GM21825 (cell line): Measurements from ENCODE around the gene RNF208.
"Not testable (repeated sequence)": the region's sequence is repeated elsewhere in the genome, so short reads cannot be mapped to it uniquely, and the experiment has no call there.

Experiments
- ATAC-seq: cut with Tn5 transposase; IDR thresholded peaks from one replicate; pipeline ENCODE4 v1.9.1; 2021; ENCODE audit warnings: mild to moderate bottlenecking, moderate library complexity; ENCODE audit not compliant: unreplicated experiment

RNF208 gene

GRCh38 chr9:137240318-137240840 is 18.3 kb upstream of the RNF208 start:
- ATAC-seq: peak; percentile 19

- ATAC-seq: not testable (repeated sequence)
Measured at GRCh38 chr9:137239541-137240200, 17.6 kb upstream of the RNF208 start.

- ATAC-seq: no peak
Measured at GRCh38 chr9:137237759-137238726, 16.0 kb upstream of the RNF208 start.

- no peak for ATAC-seq
Measured at GRCh38 chr9:137236936-137237421, 14.9 kb upstream of the RNF208 start.

- ATAC-seq: no peak
Measured at GRCh38 chr9:137236238-137236935, 14.3 kb upstream of the RNF208 start.

- no peak for ATAC-seq
Measured at GRCh38 chr9:137235424-137236237, 13.6 kb upstream of the RNF208 start.

- no peak for ATAC-seq
Measured at GRCh38 chr9:137234758-137235423, 12.9 kb upstream of the RNF208 start.

GRCh38 chr9:137234055-137234697 is 12.1 kb upstream of the RNF208 start:
- no peak for ATAC-seq

- no peak for ATAC-seq
Measured at GRCh38 chr9:137233143-137233980, 11.3 kb upstream of the RNF208 start.

- ATAC-seq: no peak
Measured at GRCh38 chr9:137232510-137232909, 10.5 kb upstream of the RNF208 start.

GRCh38 chr9:137232101-137232500 is 10.1 kb upstream of the RNF208 start:
- no peak for ATAC-seq

- no peak for ATAC-seq
Measured at GRCh38 chr9:137231372-137232039, 9.5 kb upstream of the RNF208 start.

- no peak for ATAC-seq
Measured at GRCh38 chr9:137230705-137231371, 8.8 kb upstream of the RNF208 start, which contains the start of gene SLC34A3. Gene SLC34A3 (plus strand): TSS chr9:137230901. CDS start chr9:137231703, 802 bp downstream.

- ATAC-seq: no peak
Measured at GRCh38 chr9:137229903-137230704, 8.1 kb upstream of the RNF208 start.

- ATAC-seq: no peak
Measured at GRCh38 chr9:137228968-137229896, 7.2 kb upstream of the RNF208 start.
